HUDEP-2 (cell line): ENCODE data around the gene TTI1.
"Not testable (repeated sequence)": the region's sequence is repeated elsewhere in the genome, so short reads cannot be mapped to it uniquely, and the experiment has no call there.

Experiments
- DNase-seq, 76 experiments: peaks; one replicate each; lab custom pipeline; 2025; ENCODE audit not compliant: unreplicated experiment in 76 of 76; lab: John Stamatoyannopoulos, UW

The TTI1 gene

GRCh38 chr20:37972256-37973058 lies 60.8 kb downstream of the TTI1 start:
- no peak for DNase-seq

DNA sequence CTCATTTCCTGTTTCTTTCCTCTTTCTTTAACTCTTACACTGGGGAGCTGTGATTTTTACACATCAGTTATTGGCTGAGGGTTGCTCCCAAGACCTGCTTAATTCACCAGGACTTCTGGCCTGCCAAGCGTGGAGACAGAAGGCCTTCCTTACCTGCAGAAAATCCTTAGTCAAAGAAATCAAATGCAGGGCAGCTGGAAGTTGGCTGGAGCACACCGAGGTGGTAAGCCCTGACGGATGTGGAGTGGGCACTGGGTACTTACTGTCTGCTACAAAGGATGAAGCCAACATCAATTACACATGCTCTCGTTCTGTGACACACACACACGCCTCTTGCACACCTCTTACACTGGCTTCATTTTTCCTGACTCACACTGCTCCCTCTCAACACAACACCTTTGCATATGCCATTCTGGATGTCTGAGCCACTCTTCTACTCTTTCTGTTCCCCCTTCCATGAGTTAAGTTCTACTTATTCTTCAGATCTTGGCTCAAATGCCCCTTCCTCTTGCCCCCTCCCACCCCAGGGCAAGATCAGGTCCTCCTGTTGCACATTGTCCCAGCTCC lies 61.6 kb downstream of the TTI1 start:
- no peak for DNase-seq

GRCh38 chr20:37970856-37971245 lies 62.4 kb downstream of the TTI1 start:
- DNase-seq, result no peak

GRCh38 chr20:37969949-37970855 lies 63.1 kb downstream of the TTI1 start:
- DNase-seq, result peak in 3 of 76 experiments; percentile 1 to 9 (median 4)

DNA sequence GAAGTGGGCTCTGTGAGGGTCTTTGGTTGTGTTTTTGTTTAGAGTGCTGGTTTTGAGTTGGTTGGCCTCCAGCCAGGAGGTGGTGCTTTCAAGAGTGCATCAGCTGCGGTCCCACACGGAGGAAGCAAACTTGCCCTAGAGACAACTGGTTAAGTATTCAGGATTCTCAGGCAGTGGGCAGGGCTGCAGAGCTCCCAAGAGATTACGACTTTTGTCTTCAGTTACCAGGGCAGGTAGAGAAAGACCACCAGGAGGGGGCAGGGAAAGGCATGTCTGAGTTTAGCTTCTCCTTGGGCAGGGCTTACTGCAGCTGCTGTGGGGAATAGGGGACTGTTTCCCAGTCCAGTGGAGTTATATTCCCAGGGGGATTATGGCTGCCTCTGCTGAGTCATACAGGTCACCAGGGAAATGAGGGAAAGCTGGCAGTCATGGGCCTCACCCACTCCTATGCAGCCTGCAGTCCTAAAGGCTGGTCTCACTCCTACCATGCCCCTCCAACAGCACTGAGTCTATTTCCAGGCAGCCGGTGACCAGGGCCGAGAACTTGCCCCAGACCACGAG lies 64.3 kb downstream of the TTI1 start:
- DNase-seq, result no peak

DNA sequence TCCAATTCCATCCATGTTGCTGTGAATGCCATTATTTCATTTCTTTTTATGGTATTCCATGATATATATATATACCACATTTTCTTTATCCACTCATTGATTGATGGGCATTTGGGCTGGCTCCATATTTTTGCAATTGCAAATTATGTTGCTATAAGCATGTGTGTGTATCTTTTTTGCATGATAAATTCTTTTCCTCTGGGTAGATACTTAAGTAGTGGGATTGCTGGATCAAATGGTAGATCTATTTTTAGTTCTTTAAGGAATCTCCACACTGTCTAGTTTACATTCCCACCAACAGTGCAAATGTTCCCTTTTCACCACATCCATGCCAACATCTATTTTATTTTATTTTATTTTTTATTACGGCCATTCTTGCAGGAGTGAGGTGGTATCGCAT lies 69.8 kb downstream of the TTI1 start:
- DNase-seq, result not testable (repeated sequence)

DNA sequence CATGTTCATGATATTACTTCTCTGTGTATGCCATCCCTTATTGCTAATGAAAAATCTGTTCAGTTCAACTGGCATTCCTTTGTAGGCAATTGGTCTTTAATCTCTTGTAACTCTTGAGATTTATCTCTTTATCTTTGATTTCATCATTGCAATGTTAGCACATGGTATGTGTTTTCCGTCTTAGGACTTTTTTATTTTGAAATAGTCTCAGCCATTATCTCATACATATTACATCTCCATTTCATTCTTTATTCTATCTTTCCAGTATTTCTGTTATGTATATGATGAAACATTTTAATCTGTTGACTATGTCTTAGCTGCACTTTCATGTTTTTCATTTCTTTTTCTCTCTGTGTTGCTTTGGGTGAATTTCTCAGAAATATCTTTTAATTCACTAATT lies 72.2 kb downstream of the TTI1 start:
- no peak for DNase-seq

GRCh38 chr20:37958856-37959520 lies 74.3 kb downstream of the TTI1 start:
- no peak for DNase-seq

- no peak for DNase-seq
Observed at GRCh38 chr20:37956107-37956585, 77.1 kb downstream of the TTI1 start.

DNA sequence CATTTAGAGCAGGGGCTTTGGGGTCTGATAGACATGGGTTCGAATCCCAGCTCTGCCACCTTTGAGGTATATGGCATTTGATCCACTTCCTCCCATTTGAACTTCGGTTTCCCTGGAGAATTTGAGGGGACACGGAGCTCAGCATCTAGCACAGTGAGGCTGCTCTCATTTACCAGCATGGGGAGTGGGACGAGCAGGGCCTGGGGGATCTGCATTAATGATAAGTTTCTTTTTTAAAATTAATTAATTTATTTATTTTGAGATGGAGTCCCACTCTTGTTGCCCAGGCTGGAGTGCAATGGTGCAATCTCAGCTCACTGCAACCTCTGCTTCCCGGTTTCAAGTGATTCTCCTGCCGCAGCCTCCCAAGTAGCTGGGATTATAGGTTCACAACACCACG lies 77.7 kb downstream of the TTI1 start:
- no peak for DNase-seq

- no peak for DNase-seq
Observed at GRCh38 chr20:37954626-37955025, 78.6 kb downstream of the TTI1 start.

GRCh38 chr20:37954190-37954589 lies 79.1 kb downstream of the TTI1 start:
- DNase-seq, result no peak

- no peak for DNase-seq
Observed at GRCh38 chr20:37948956-37949355, 84.3 kb downstream of the TTI1 start.

- DNase-seq, result no peak
Observed at GRCh38 chr20:37947943-37948342, 85.3 kb downstream of the TTI1 start.

- no peak for DNase-seq
Observed at GRCh38 chr20:37946946-37947345, 86.3 kb downstream of the TTI1 start.

DNA sequence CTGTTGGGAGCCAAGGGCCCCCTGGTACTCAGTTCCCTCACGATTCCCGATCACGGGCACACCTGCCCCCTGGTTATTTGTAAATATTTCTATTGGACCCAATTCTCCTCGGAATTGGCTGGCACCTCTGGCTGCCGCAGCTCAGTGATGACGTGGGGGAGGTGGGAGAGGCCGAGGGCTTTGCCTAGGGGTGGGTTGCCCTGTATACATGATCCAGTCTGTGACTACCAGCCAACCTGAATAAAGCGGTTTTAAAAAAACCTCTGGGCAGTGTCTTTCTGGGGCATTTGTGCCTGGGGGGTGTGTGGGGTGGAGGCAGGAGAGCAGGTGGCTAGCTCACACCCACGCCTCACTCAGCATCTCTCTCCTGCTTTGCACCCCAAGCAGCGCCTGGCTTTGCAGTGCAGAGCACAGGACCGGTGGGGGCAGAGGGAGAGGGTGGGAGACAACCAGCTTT lies 88.1 kb downstream of the TTI1 start:
- DNase-seq, result no peak

DNA sequence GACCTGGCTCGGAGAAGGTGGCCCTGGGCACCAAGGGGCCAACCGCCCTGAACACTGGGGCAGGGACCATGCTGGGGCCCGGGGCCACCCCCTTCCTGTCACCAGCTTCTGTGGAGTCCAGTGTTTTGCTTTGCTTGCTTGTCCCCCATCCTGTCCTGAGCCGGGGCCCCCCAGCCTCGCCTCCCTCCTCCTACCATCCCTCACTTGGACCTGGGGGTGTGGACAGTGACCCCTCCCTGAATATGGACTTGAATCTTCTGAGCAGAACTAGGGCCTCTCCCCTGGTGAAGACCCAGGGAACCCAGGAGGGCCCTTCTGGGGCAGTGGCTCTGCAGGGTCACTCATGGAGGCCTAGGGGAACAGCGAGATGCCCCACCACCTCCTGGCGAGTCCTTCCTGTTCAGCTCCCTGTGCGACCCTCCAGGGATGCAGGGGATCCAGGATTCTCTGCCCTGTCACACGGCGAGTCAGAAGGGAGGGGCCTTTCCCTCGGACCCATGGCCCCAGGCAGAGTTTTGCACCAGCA lies 88.7 kb downstream of the TTI1 start:
- DNase-seq, result no peak

DNA sequence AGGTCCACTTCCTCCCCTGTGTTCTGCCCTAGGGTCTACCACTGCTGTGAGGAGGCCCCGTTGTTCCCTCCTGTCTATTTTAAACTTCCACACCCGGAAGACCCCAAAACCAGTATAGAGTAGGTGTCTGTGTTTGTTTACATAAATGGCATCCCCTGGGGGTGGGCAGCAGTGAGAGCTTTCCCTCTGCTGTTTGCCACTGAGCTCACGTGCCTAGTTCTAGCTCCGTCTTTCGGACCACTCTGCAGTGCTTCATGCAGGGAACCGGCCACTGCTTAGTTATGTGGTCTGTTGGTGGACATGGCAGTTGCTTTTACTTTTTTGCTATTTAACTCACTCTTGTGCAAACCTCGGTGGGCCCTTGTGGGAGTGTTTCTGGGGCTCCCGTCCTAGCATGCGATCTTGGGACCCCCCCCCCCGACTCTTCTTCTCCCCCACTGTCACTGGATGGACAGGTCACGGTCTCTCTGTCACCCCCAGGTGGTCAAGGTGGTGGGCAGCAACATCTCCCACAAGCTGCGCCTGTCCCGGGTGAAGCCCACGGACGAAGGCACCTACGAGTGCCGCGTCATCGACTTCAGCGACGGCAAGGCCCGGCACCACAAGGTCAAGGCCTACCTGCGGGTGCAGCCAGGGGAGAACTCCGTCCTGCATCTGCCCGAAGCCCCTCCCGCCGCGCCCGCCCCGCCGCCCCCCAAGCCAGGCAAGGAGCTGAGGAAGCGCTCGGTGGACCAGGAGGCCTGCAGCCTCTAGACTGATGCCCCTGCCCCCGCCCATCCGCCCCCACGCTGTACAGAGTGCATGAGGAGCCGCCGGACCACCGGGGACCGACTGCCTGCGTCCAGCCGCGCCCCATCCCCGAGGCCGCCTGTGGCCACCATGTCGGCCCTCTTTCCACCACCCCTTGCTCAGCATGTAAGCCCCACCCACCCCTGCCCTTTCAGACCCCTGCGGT lies 89.5 kb downstream of the TTI1 start:
- DNase-seq, result no peak

DNA sequence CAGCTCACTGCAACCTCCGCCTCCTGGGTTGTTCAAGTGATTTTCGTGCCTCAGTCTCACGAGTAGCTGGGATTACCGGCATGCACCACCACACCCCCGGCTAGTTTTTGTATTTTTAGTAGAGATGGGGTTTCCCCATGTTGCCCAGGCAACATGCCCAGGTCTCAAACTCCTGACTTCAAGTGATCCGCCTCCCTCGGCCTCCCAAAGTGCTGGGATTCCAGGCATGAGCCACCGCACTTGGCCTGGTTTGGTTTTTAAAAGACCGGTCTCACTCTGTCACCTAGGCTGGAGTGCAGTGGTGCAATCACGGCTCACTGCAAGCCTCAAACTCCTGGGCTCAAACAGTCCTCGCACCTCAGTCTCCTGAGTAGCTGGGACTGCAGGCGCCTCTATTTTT lies 90.2 kb downstream of the TTI1 start:
- DNase-seq, result no peak
